HEK293 (cell line): ENCODE results near the gene CASP12.

Experiments used
- CTCF ChIP-seq: fragments of 450-650 bp; formaldehyde crosslinking; IDR thresholded peaks from 2 replicates; pipeline ENCODE4 v1.5.1; 2016; ENCODE audit warnings: missing biosample characterization, missing genetic modification characterization
- YY1 ChIP-seq: fragments of 450-650 bp; formaldehyde crosslinking; IDR thresholded peaks from 2 replicates; pipeline ENCODE4 v1.5.1; 2018; ENCODE audit warnings: missing biosample characterization, missing genetic modification characterization
- ZBTB11 ChIP-seq: fragments of 450-650 bp; formaldehyde crosslinking; conservative IDR thresholded peaks from 2 replicates; pipeline ENCODE4 v1.5.1; 2016; ENCODE audit warnings: low read depth, missing biosample characterization, missing genetic modification characterization
- ZBTB7A ChIP-seq: fragments of 450-650 bp; formaldehyde crosslinking; IDR thresholded peaks from 2 replicates; pipeline ENCODE4 v1.5.1; 2016; ENCODE audit warnings: low read depth, missing biosample characterization, missing genetic modification characterization
- ZFP37 ChIP-seq: fragments of 450-650 bp; formaldehyde crosslinking; IDR thresholded peaks from 2 replicates; pipeline ENCODE4 v1.5.1; 2016; ENCODE audit warnings: missing biosample characterization, missing genetic modification characterization
- ZNF10 ChIP-seq: fragments of 450-650 bp; formaldehyde crosslinking; IDR thresholded peaks from 2 replicates; pipeline ENCODE4 v1.5.1; 2017; ENCODE audit warnings: missing biosample characterization, missing genetic modification characterization
- ZNF157 ChIP-seq: fragments of 450-650 bp; formaldehyde crosslinking; IDR thresholded peaks from 2 replicates; pipeline ENCODE4 v1.5.1; 2016; ENCODE audit warnings: missing biosample characterization, missing genetic modification characterization
- ZNF169 ChIP-seq: fragments of 450-650 bp; formaldehyde crosslinking; IDR thresholded peaks from 2 replicates; pipeline ENCODE4 v1.5.1; 2016; ENCODE audit warnings: missing biosample characterization, missing genetic modification characterization
- ZNF513 ChIP-seq: fragments of 450-650 bp; IDR thresholded peaks from 2 replicates; pipeline ENCODE4 v1.5.1; 2018; ENCODE audit warnings: missing biosample characterization, missing genetic modification characterization
- ZNF555 ChIP-seq: fragments of 450-650 bp; formaldehyde crosslinking; conservative IDR thresholded peaks from 2 replicates; pipeline ENCODE4 v1.5.1; 2017; ENCODE audit warnings: missing biosample characterization, mild to moderate bottlenecking, missing genetic modification characterization, inconsistent platforms
- ZNF561 ChIP-seq: fragments of 450-650 bp; IDR thresholded peaks from 2 replicates; pipeline ENCODE4 v1.5.1; 2018; ENCODE audit warnings: missing biosample characterization, missing genetic modification characterization, borderline replicate concordance
- ZNF830 ChIP-seq: fragments of 450-650 bp; IDR thresholded peaks from 2 replicates; pipeline ENCODE4 v1.5.0; 2018; ENCODE audit warnings: missing biosample characterization, missing genetic modification characterization, low read depth, mild to moderate bottlenecking, moderate library complexity
- TF ChIP-seq, protein P1 (sequence below): fragments of 450-650 bp; formaldehyde crosslinking; IDR thresholded peaks from 2 replicates; pipeline ENCODE4 v1.5.1; 2016; ENCODE audit warnings: missing biosample characterization, missing genetic modification characterization
- TF ChIP-seq, protein P2 (sequence below): fragments of 450-650 bp; formaldehyde crosslinking; IDR thresholded peaks from 2 replicates; pipeline ENCODE4 v1.5.1; 2016; ENCODE audit warnings: missing biosample characterization, missing genetic modification characterization

DNA sequence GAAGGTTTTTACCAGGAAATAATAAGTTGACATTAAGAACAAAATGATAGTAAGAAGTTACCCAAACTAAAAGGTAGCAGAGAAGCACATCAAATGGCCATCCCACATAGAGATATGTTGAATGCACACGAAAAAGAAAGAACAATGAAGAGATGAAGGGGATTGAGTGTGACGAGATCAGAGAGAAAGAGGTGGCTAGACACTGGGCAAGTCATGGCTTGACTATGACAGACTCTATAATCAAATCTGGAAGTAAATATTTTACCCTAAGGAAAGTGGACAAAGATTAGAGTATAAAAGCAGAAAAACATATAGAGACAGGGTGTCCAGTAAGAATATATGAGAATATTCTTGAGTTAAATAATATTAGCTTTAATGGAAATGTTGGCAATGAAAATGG is 31.4 kb downstream of the CASP12 start:
- TF ChIP-seq YY1 (tag by site-specific recombination) (no peak), ZNF157 (tag by site-specific recombination) (no peak), ZBTB11 (tag by site-specific recombination) (no peak), ZNF555 (tag by site-specific recombination) (no peak), ZFP37 (tag by site-specific recombination) (no peak), ZNF513 (tag by site-specific recombination) (no peak), ZNF10 (no peak), ZNF830 (tag by site-specific recombination) (no peak), CTCF (no peak), ZBTB7A (tag by site-specific recombination) (no peak), ZNF561 (tag by site-specific recombination) (no peak), ZNF169 (tag by site-specific recombination) (no peak)
- TF ChIP-seq, protein P1, sequence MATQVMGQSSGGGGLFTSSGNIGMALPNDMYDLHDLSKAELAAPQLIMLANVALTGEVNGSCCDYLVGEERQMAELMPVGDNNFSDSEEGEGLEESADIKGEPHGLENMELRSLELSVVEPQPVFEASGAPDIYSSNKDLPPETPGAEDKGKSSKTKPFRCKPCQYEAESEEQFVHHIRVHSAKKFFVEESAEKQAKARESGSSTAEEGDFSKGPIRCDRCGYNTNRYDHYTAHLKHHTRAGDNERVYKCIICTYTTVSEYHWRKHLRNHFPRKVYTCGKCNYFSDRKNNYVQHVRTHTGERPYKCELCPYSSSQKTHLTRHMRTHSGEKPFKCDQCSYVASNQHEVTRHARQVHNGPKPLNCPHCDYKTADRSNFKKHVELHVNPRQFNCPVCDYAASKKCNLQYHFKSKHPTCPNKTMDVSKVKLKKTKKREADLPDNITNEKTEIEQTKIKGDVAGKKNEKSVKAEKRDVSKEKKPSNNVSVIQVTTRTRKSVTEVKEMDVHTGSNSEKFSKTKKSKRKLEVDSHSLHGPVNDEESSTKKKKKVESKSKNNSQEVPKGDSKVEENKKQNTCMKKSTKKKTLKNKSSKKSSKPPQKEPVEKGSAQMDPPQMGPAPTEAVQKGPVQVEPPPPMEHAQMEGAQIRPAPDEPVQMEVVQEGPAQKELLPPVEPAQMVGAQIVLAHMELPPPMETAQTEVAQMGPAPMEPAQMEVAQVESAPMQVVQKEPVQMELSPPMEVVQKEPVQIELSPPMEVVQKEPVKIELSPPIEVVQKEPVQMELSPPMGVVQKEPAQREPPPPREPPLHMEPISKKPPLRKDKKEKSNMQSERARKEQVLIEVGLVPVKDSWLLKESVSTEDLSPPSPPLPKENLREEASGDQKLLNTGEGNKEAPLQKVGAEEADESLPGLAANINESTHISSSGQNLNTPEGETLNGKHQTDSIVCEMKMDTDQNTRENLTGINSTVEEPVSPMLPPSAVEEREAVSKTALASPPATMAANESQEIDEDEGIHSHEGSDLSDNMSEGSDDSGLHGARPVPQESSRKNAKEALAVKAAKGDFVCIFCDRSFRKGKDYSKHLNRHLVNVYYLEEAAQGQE (tag by site-specific recombination), result no peak
- TF ChIP-seq, protein P2, sequence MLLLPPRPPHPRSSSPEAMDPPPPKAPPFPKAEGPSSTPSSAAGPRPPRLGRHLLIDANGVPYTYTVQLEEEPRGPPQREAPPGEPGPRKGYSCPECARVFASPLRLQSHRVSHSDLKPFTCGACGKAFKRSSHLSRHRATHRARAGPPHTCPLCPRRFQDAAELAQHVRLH (tag by site-specific recombination), result no peak
